Measurements from ENCODE around the gene ARPC5.

ARPC5 gene

GRCh38 chr1:183590244-183591191 is 45.1 kb downstream of the ARPC5 start, which contains the start of gene NCF2:
TSS of gene NCF2 (minus strand) at chr1:183590459. CDS start at chr1:183590329, 130 bp downstream.
- peak; percentile 69 for DNase-seq (ENCODE audit: extremely low spot score, insufficient read length, low read depth)
- FAIRE-seq: peak; percentile 99

- no peak for DNase-seq (ENCODE audit: extremely low spot score, insufficient read length, low read depth)
- peak; percentile 72 for FAIRE-seq
Measured at GRCh38 chr1:183589874-183590243, 45.7 kb downstream of the ARPC5 start.

- no peak for DNase-seq (ENCODE audit: extremely low spot score, insufficient read length, low read depth)
- FAIRE-seq: no peak
Measured at GRCh38 chr1:183589384-183589783, 46.2 kb downstream of the ARPC5 start.

GRCh38 chr1:183588827-183589226 is 46.8 kb downstream of the ARPC5 start:
- FAIRE-seq (peak; percentile 58), DNase-seq (ENCODE audit: extremely low spot score, insufficient read length, low read depth) (no peak)

- DNase-seq (ENCODE audit: extremely low spot score, insufficient read length, low read depth): no peak
- FAIRE-seq: no peak
Measured at GRCh38 chr1:183586926-183587325, 48.7 kb downstream of the ARPC5 start.

GRCh38 chr1:183586455-183586854 is 49.1 kb downstream of the ARPC5 start:
- no peak for DNase-seq (ENCODE audit: extremely low spot score, insufficient read length, low read depth)
- FAIRE-seq: no peak

GRCh38 chr1:183585038-183585437 is 50.5 kb downstream of the ARPC5 start:
- DNase-seq (ENCODE audit: extremely low spot score, insufficient read length, low read depth): no peak
- no peak for FAIRE-seq

- FAIRE-seq (no peak), DNase-seq (ENCODE audit: extremely low spot score, insufficient read length, low read depth) (no peak)
Measured at GRCh38 chr1:183584147-183584546, 51.4 kb downstream of the ARPC5 start.

- no peak for DNase-seq (ENCODE audit: extremely low spot score, insufficient read length, low read depth)
- no peak for FAIRE-seq
Measured at GRCh38 chr1:183583466-183583865, 52.1 kb downstream of the ARPC5 start.

- FAIRE-seq: no peak
- DNase-seq (ENCODE audit: extremely low spot score, insufficient read length, low read depth): no peak
Measured at GRCh38 chr1:183582021-183582713, 53.4 kb downstream of the ARPC5 start.

GRCh38 chr1:183580281-183580682 is 55.3 kb downstream of the ARPC5 start:
- no peak for DNase-seq (ENCODE audit: extremely low spot score, insufficient read length, low read depth)
- peak; percentile 18 for FAIRE-seq

GRCh38 chr1:183578856-183579255 is 56.7 kb downstream of the ARPC5 start:
- no peak for DNase-seq (ENCODE audit: extremely low spot score, insufficient read length, low read depth)

GRCh38 chr1:183577897-183578465 is 57.6 kb downstream of the ARPC5 start:
- FAIRE-seq (no peak), DNase-seq (ENCODE audit: extremely low spot score, insufficient read length, low read depth) (no peak)

More at GRCh38 chr1:183578856-183579255, 56.7 kb downstream of the ARPC5 start:
- no peak for FAIRE-seq

GRCh38 chr1:183576537-183576936 is 59.0 kb downstream of the ARPC5 start:
- FAIRE-seq (no peak), DNase-seq (ENCODE audit: extremely low spot score, insufficient read length, low read depth) (no peak)

GRCh38 chr1:183575606-183576005 is 60.0 kb downstream of the ARPC5 start:
- FAIRE-seq: no peak

GRCh38 chr1:183572721-183573120 is 62.9 kb downstream of the ARPC5 start:
- DNase-seq (ENCODE audit: extremely low spot score, insufficient read length, low read depth) (no peak), FAIRE-seq (no peak)

More at GRCh38 chr1:183575606-183576005, 60.0 kb downstream of the ARPC5 start:
- no peak for DNase-seq (ENCODE audit: extremely low spot score, insufficient read length, low read depth)

- FAIRE-seq (no peak), DNase-seq (ENCODE audit: extremely low spot score, insufficient read length, low read depth) (no peak)
Measured at GRCh38 chr1:183571678-183572268, 63.8 kb downstream of the ARPC5 start.

All from GM18507 (cell line).